ENCODE measurements around the gene DEGS1.
A peak's percentile ranks its signal among the peaks of the same experiment; 100 is the strongest.

- TF ChIP-seq GATA2 (IDR thresholded peaks at IDR 0.05; ENCODE audit: low read depth, low read length) (0 out of 2 replicates have a peak, but pooled peaks have one; percentile 21), GATA3 (IDR thresholded peaks at IDR 0.05; ENCODE audit: low read depth, low read length) (no peak)
These were observed at the start of gene DEGS1 for GRCh38 chr1:224182866-224183590.

Measured in SH-SY5Y (cell line).